Measurements from ENCODE around the gene SLC49A4.

The SLC49A4 gene

GRCh38 chr3:122785231-122785630, 9.6 kb upstream of the SLC49A4 start:
- in situ Hi-C loops (cut with HindIII; ENCODE audit: low sequenced_read_pairs), result loop anchor here (5.0 kb wide), 1 partner anchor 33 kb away; no protein-coding TSS in a partner anchor

GRCh38 chr3:122786066-122786465, 8.8 kb upstream of the SLC49A4 start:
- in situ Hi-C loops (cut with HindIII; ENCODE audit: low sequenced_read_pairs), result loop anchor here (5.0 kb wide), 1 partner anchor 34 kb away; no protein-coding TSS in a partner anchor

DNA sequence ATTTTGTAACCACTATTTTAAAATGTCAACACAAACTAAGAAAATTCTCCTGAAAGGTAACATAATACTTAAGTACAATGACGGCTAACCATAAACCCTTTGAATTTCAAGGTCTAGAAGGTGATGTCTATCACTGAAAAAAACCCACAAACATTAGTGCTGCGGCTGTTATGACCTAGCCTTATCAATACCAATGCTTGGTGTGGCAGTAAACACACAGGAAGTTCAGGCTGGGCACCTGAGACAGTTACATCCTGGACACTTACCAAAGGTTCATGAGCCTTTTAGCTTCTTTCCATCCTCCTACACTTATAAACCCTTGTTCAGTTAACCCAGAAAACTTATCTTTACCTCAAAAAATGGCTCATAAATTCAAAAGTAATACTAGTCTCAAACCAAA, 7.0 kb upstream of the SLC49A4 start:
- in situ Hi-C loops (cut with HindIII; ENCODE audit: low sequenced_read_pairs), result loop anchor here (5.0 kb wide), 1 partner anchor 36 kb away; no protein-coding TSS in a partner anchor

DNA sequence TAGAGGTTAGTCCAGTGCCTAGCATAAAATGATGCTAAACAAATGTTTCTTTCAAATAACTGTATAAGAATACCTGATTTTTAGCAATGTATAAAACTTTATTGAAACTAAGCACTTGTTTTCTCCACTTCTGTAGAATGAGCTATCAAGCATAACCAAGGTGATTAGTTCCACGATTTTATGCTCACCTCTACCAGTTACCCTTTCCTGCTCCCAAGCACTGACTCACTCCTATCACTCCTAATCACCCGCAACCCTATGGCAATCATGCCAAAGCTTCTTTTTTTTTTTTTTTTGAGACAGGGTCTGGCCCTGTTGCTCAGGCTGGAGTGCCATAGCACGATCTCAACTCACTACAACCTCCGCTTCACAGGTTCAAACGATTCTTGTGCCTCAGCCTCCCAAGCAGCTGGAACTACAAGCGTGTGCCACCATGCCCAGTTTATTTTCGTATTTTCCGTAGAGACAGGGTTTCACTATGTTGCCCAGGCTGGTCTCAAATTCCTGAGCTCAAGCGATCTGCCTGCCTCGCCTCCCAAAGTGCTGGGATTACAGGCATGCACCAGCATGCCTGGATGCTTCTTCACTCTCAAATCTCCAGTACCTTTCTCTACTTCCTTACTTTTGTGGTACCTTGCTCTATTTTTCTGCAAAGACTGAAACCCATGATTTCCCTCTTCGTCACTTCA, 5.1 kb upstream of the SLC49A4 start:
- in situ Hi-C loops (cut with HindIII; ENCODE audit: low sequenced_read_pairs), result loop anchor here (5.0 kb wide), 1 partner anchor 37 kb away; no protein-coding TSS in a partner anchor

GRCh38 chr3:122793568-122794416, 1.1 kb upstream of the SLC49A4 start, which contains the start of gene HSPBAP1:
Gene HSPBAP1 (minus strand): TSS chr3:122793831. CDS start chr3:122793680, 151 bp downstream.
- in situ Hi-C loops (cut with HindIII; ENCODE audit: low sequenced_read_pairs), result no loop called here

- in situ Hi-C loops (cut with HindIII; ENCODE audit: low sequenced_read_pairs), result no loop called here
Observed at GRCh38 chr3:122794483-122794778, 438 bp upstream of the SLC49A4 start.

DNA sequence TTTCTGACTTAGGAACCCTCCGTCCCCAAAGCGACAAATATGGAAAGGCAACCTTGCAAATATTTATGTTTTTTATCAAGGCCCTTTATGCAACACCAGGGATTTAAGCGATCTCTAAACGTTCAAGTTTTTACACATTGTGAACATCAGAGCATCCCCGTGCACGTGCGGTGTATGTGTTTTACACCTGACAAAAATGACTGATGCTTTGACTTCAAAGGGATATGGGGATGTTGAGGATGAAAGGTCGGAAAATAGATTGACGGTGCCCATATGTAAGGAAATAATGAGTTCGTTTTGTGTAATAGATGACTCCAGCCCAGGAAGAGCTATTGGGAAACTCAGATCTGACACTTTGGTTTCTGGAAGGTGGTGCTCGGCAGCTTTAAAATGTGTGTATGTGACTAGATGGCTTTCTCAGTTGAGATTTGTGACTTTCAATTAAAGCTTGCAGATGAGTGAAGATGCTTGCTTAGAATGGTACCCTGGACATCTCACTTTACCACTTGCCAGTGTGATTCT, 866 bp downstream of the SLC49A4 start:
- in situ Hi-C loops (cut with HindIII; ENCODE audit: low sequenced_read_pairs), result no loop called here

- in situ Hi-C loops (cut with HindIII; ENCODE audit: low sequenced_read_pairs), result no loop called here
Observed at GRCh38 chr3:122797291-122797690, 2.4 kb downstream of the SLC49A4 start.

DNA sequence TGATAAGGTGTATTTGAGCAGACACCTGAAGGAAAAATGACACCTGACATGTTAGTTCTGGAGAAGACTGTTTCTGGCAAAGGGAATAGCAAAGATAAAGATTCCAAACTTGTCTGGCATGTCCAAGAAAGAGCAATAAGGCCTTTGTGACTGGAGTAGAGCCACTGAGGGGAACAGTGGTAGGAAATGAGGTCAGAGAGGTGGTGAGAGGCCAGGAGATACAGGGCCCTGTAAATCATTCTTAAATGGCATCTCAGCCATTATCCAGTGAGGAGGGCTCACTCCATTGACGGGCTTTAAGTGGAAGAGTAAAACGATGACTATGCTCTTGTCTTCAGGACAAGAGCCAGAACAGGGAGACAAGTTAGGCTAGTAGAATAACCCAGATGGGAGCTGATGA, 4.5 kb downstream of the SLC49A4 start:
- in situ Hi-C loops (cut with HindIII; ENCODE audit: low sequenced_read_pairs), result no loop called here

DNA sequence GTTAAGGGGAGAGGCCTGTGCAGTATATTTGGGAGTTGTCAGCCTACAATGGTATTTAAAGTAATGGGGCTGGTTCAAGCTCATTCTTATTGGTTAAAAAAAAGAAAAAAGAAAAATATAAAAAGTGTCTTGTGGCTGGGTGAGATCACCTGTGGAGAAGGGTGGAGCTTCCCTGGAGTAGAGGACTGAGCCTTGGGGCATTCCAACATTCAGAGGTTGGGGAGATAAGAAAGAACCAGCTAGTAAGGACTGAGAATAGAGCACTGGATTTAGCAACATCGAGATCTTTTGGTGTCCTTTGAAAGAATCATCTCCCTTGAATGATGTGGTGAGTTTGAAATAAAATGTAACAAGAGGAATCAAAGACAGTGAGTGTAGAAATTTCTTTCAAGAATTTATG, 5.2 kb downstream of the SLC49A4 start:
- in situ Hi-C loops (cut with HindIII; ENCODE audit: low sequenced_read_pairs), result no loop called here

DNA sequence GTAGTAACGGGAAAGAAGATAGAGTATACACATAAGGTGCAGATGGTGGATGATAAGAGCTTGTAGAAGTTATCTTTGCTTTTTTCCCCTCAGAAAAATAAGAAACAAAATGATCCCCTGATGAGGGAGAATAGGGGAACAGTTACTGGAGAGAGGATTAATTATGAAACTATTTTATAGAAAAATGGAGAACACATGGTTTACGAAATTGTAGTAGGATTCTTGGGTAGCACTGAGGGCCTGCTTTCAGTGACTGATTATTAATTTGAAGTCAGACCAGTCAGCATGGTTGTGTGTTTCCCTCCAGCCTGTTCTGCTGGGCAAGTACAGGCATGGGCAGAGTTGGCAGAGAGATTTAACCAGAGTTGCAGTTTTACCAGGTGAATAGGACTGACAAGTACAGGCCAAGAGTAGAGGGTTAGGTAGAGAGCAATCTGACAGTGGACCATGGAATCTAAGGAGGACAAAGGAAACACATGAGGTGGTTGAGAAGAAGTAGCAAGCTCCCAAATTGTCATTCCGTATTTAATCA, 5.9 kb downstream of the SLC49A4 start:
- in situ Hi-C loops (cut with HindIII; ENCODE audit: low sequenced_read_pairs), result no loop called here

- in situ Hi-C loops (cut with HindIII; ENCODE audit: low sequenced_read_pairs), result no loop called here
Observed at GRCh38 chr3:122802323-122802722, 7.5 kb downstream of the SLC49A4 start.

DNA sequence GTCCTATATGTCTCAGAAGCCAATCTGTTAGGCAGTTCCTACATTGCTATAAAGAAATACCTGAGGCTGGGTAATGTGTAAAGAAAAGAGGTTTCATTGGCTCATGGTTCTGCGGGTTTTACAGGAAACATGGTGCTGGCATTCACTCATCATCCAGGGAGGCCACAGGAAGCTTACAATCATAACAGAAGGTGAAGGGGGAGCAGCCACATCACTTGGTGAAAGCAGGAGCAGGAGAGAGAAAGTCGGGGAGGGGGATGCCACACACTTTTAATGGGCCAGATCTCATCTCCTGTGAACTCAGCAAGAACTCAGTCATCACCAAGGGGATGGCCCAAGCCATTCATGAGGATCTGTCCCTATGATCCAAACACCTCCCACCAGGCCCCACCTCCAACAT, 9.1 kb downstream of the SLC49A4 start:
- in situ Hi-C loops (cut with HindIII; ENCODE audit: low sequenced_read_pairs), result no loop called here

DNA sequence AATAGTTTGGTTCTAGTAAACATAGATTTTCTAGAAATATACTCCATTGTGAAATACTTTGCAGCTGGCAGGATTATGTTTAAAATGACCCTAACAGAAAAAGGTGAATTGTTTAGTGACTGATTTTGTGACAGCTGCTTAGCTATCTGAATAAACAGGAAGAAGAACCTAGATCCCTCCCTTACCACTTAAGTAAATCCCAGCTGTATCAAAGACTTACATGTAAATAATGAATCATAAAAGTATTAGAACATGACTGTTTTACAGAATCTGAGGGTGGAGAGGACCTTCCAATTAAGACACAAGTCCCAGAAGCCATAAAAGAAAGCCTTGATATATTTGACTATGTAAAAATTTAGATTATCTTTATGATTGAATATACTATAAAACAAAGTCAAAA, 15.9 kb downstream of the SLC49A4 start:
- in situ Hi-C loops (cut with HindIII; ENCODE audit: low sequenced_read_pairs), result no loop called here

- in situ Hi-C loops (cut with HindIII; ENCODE audit: low sequenced_read_pairs), result no loop called here
Observed at GRCh38 chr3:122816587-122816986, 21.7 kb downstream of the SLC49A4 start.

- in situ Hi-C loops (cut with HindIII; ENCODE audit: low sequenced_read_pairs), result loop anchor here (5.0 kb wide), 1 partner anchor 88 kb away; no protein-coding TSS in a partner anchor
Observed at GRCh38 chr3:122824465-122825381, 29.9 kb downstream of the SLC49A4 start.

- in situ Hi-C loops (cut with HindIII; ENCODE audit: low sequenced_read_pairs), result no loop called here
Observed at GRCh38 chr3:122825460-122825859, 30.6 kb downstream of the SLC49A4 start.

- in situ Hi-C loops (cut with HindIII; ENCODE audit: low sequenced_read_pairs), result no loop called here
Observed at GRCh38 chr3:122826278-122826677, 31.4 kb downstream of the SLC49A4 start.

DNA sequence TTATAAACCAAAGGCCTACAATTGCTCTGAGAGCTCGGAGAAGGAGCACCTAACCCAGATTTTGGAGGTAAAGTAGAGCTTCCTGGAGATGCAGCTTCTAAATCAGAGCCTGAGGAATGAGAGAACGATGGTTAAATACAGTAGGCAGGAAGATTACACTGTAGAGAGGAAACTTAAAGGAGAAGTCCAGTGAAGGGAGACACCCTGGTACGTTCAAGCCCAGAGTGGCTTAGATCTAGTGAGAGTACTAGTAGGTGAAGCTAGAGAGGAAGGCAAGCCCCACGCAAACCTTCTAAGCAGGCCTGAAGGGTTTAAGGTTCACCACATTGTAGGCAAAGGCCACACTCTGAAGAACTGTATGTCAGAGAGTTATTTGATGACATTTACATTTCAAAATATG, 33.4 kb downstream of the SLC49A4 start:
- in situ Hi-C loops (cut with HindIII; ENCODE audit: low sequenced_read_pairs), result no loop called here

DNA sequence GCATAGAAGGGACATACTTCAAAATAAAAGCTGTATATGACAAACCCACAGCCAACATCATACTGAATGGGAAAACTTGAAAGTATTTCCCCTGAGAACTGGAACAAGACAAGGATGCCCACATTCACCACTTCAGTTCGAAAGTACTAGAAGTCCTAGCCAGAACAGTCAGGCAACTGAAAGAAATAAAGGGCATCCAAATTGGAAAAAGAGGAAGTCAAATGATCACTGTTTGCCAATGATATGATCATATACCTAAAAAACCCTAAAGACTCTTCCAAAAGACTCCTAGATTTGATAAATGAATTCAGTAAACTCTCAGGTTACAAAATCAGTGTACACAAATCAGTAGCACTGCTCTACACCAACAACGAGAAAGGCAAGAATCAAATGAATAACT, 40.7 kb downstream of the SLC49A4 start:
- in situ Hi-C loops (cut with HindIII; ENCODE audit: low sequenced_read_pairs), result no loop called here

All from endothelial cell of hepatic sinusoid (primary cell).